Keratinocyte (primary cell): Measurements from ENCODE around the gene CRTC1. TPM values are rescaled to one million over a fixed set of nuclear protein-coding genes. Genes with fewer than 3 reads are reported as not detected.

Experiments used
- DNase-seq: peaks from one replicate; pipeline ENCODE4 v3.0.0-alpha.2; 2011; ENCODE audit warnings: low read depth, missing footprints, low spot score
- FAIRE-seq: peaks from 2 replicates; lab custom pipeline; 2011; peaks lifted over from hg19 to GRCh38; lab: Jason Lieb, UNC
- H2AFZ ChIP-seq: 2 replicates; pipeline ENCODE4 v1.6.0; 2012; ENCODE audit warnings: low read length, control low read depth, inconsistent platforms; ENCODE audit not compliant: control insufficient read depth
- H3K27ac ChIP-seq: 2 replicates; pipeline ENCODE4 v1.5.1; 2011; ENCODE audit warnings: low read length; ENCODE audit not compliant: control insufficient read depth, insufficient read depth
- H3K27me3 ChIP-seq: 3 replicates; pipeline ENCODE4 v1.6.0; 2011; ENCODE audit warnings: low read length; ENCODE audit not compliant: control insufficient read depth, insufficient read depth; ENCODE audit errors: extremely low read depth
- H3K36me3 ChIP-seq, 2 experiments: 2 replicates in 1 of 2; 3 replicates in 1 of 2; pipeline ENCODE4 v1.5.1; 2011; ENCODE audit warnings: low read length in 2 of 2, mild to moderate bottlenecking in 1 of 2; ENCODE audit not compliant: control insufficient read depth in 2 of 2, insufficient read depth in 2 of 2; ENCODE audit errors: extremely low read depth in 1 of 2
- H3K4me1 ChIP-seq: 3 replicates; pipeline ENCODE4 v1.5.1; 2011; ENCODE audit warnings: low read length; ENCODE audit not compliant: control insufficient read depth, insufficient read depth; ENCODE audit errors: extremely low read depth
- H3K4me2 ChIP-seq: 3 replicates; pipeline ENCODE4 v1.6.0; 2011; ENCODE audit warnings: low read depth, low read length; ENCODE audit not compliant: control insufficient read depth, insufficient read depth; ENCODE audit errors: extremely low read depth
- H3K4me3 ChIP-seq, 3 experiments: fragments of 200-600 bp in 1 of 3; sonication (generic) in 1 of 3; 2 replicates in 2 of 3; 3 replicates in 1 of 3; pipeline ENCODE4 v1.5.1; 2011 to 2016; ENCODE audit warnings: low read length in 3 of 3, mild to moderate bottlenecking in 3 of 3, control low read depth in 2 of 3, inconsistent platforms in 1 of 3, low read depth in 1 of 3, mixed read lengths in 1 of 3, mixed run types in 1 of 3, moderate library complexity in 1 of 3; ENCODE audit not compliant: control insufficient read depth in 2 of 3, insufficient read depth in 2 of 3; ENCODE audit errors: extremely low read depth in 1 of 3
- H3K79me2 ChIP-seq: 2 replicates; pipeline ENCODE4 v1.6.0; 2012; ENCODE audit warnings: low read length; ENCODE audit not compliant: control insufficient read depth, insufficient read depth
- H3K9ac ChIP-seq: 3 replicates; pipeline ENCODE4 v1.6.0; 2011; ENCODE audit warnings: low read length; ENCODE audit not compliant: control insufficient read depth, insufficient read depth; ENCODE audit errors: extremely low read depth
- H3K9me1 ChIP-seq: 3 replicates; pipeline ENCODE4 v1.6.0; 2011; ENCODE audit warnings: low read length; ENCODE audit not compliant: control insufficient read depth, insufficient read depth; ENCODE audit errors: extremely low read depth
- H3K9me3 ChIP-seq: 2 replicates; pipeline ENCODE4 v1.5.1; 2012; ENCODE audit warnings: low read depth, low read length; ENCODE audit not compliant: control insufficient read depth
- H4K20me1 ChIP-seq: 3 replicates; pipeline ENCODE4 v1.6.0; 2011; ENCODE audit warnings: low read length; ENCODE audit not compliant: control insufficient read depth, insufficient read depth; ENCODE audit errors: extremely low read depth
- EZH2 ChIP-seq: IDR thresholded peaks from one replicate; pipeline ENCODE4 v1.6.1; 2012; ENCODE audit warnings: inconsistent platforms, mild to moderate bottlenecking, low read length, moderate library complexity
- dilution Hi-C: fragments of 300-500 bp; cut with MboI; formaldehyde crosslinking; loops from one replicate; pipeline ENCODE4 v1.7.0; 2020; ENCODE audit warnings: low sequenced_read_pairs; ENCODE audit not compliant: extremely low pct_ligation_motif_present
- polyA plus RNA-seq, 5 experiments: library from polyadenylated mRNA; depleted of rRNA in 3 of 5; stranded (reverse) in 3 of 5; stranded (forward) in 1 of 5; unstranded in 1 of 5; fragments of >200 nt; gene quantifications; 1 replicate in 1 of 5; 2 replicates in 3 of 5; 3 replicates in 1 of 5; pipeline versions ENCODE4 v1.2.1 to v1.2.3, GENCODE V29; 2011 to 2012; ENCODE audit warnings: missing spikeins in 2 of 5, low read depth in 1 of 5, low replicate concordance in 1 of 5
- TF ChIP-seq, protein P1 (sequence below), 3 experiments: IDR thresholded peaks in 1 of 3; conservative IDR thresholded peaks in 1 of 3; optimal IDR thresholded peaks in 1 of 3; 2 replicates in 2 of 3; 3 replicates in 1 of 3; pipeline versions ENCODE3 to v1.5.1; 2011; ENCODE audit warnings: low read length in 3 of 3, mild to moderate bottlenecking in 3 of 3, moderate library complexity in 2 of 3, control low read depth in 1 of 3, inconsistent platforms in 1 of 3; ENCODE audit not compliant: insufficient read depth in 2 of 3; ENCODE audit errors: extremely low read depth in 1 of 3

The CRTC1 gene
- polyA plus RNA-seq, 1 donor (not counting 4 experiments of a cell fraction or from before 2014, with no cell fraction given) = 0.54 TPM

DNA sequence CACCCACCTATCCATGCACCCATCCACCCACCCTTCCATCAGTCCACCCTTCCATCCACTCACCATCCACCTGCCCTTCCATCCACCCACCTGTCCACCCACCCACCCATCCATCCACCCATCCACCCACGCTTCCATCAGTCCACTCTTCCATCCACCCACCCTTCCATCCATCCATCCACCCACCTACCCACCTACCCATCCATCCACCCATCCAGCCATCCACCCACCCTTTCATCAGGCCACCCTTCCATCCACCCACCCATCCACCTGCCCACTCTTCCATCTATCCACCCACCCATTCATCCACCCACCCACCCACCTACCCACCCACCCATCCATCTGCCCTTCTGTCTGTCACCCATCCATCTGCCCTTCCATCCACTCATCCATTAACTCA lies 29.6 kb upstream of the CRTC1 start:
- DNase-seq (no peak), FAIRE-seq (no peak)
- dilution Hi-C loops = no loop called here
- Histone ChIP-seq H3K9ac (no peak overlapping the region), H3K4me3 (no peak overlapping the region), H3K27me3 (peaks cover 11% of the 10 kb centered on the region), H3K79me2 (no peaks in the 10 kb centered on the region), H3K9me3 (no peaks in the 10 kb centered on the region), H2AFZ (no peak overlapping the region), H3K9me1 (no peaks in the 10 kb centered on the region), H3K4me1 (peaks cover 3% of the 10 kb centered on the region), H3K36me3 (no peaks in the 10 kb centered on the region), H3K27ac (no peak overlapping the region), H3K4me2 (no peak overlapping the region), H4K20me1 (no peaks in the 10 kb centered on the region)
- no peak for TF ChIP-seq EZH2
- TF ChIP-seq, protein P1, sequence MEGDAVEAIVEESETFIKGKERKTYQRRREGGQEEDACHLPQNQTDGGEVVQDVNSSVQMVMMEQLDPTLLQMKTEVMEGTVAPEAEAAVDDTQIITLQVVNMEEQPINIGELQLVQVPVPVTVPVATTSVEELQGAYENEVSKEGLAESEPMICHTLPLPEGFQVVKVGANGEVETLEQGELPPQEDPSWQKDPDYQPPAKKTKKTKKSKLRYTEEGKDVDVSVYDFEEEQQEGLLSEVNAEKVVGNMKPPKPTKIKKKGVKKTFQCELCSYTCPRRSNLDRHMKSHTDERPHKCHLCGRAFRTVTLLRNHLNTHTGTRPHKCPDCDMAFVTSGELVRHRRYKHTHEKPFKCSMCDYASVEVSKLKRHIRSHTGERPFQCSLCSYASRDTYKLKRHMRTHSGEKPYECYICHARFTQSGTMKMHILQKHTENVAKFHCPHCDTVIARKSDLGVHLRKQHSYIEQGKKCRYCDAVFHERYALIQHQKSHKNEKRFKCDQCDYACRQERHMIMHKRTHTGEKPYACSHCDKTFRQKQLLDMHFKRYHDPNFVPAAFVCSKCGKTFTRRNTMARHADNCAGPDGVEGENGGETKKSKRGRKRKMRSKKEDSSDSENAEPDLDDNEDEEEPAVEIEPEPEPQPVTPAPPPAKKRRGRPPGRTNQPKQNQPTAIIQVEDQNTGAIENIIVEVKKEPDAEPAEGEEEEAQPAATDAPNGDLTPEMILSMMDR (optimal IDR thresholded peaks at IDR 0.05 in 1 of 3, IDR thresholded peaks at IDR 0.05 in 1 of 3, conservative IDR thresholded peaks at IDR 0.05 in 1 of 3; ENCODE audit: extremely low read depth in 1 of 3, insufficient read depth in 2 of 3, low read length in 3 of 3) = no peak

DNA sequence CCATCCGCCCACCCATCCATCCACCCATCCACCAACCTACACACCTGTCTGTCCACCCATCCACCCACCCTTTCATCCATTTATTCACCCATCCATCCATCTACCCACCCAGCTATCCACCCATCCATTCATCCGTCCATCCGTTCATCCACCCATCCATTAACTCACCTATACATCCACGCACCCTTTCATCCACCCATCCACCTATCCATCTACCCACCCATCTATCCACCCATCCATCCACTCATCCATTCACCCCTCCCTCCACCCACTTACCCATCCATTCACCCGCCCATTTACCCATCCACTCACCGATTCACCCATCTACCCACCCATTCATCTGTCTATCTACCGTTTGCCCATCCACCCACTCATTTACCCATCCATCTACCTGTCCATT lies 29.0 kb upstream of the CRTC1 start:
- TF ChIP-seq, protein P1 (optimal IDR thresholded peaks at IDR 0.05 in 1 of 3, IDR thresholded peaks at IDR 0.05 in 1 of 3, conservative IDR thresholded peaks at IDR 0.05 in 1 of 3; ENCODE audit: extremely low read depth in 1 of 3, insufficient read depth in 2 of 3, low read length in 3 of 3) = no peak
- TF ChIP-seq EZH2 = no peak
- Histone ChIP-seq H3K9me3 (no peaks in the 10 kb centered on the region), H2AFZ (no peak overlapping the region), H3K9me1 (no peaks in the 10 kb centered on the region), H3K9ac (no peak overlapping the region), H3K36me3 (no peaks in the 10 kb centered on the region), H3K4me3 (no peak overlapping the region), H3K27me3 (peaks cover 11% of the 10 kb centered on the region), H3K4me1 (peaks cover 3% of the 10 kb centered on the region), H3K4me2 (no peak overlapping the region), H3K27ac (no peak overlapping the region), H4K20me1 (no peaks in the 10 kb centered on the region), H3K79me2 (no peaks in the 10 kb centered on the region)
- dilution Hi-C loops = no loop called here
- no peak for DNase-seq
- no peak for FAIRE-seq
